HG03571 (cell line): Measurements from ENCODE around the gene TRIM38.
A peak's percentile ranks its signal among the peaks of the same experiment; 100 is the strongest.

ENCODE experiments used
- ATAC-seq: cut with Tn5 transposase; IDR thresholded peaks from one replicate; pipeline ENCODE4 v1.9.1; 2021; ENCODE audit not compliant: unreplicated experiment

Gene TRIM38

DNA sequence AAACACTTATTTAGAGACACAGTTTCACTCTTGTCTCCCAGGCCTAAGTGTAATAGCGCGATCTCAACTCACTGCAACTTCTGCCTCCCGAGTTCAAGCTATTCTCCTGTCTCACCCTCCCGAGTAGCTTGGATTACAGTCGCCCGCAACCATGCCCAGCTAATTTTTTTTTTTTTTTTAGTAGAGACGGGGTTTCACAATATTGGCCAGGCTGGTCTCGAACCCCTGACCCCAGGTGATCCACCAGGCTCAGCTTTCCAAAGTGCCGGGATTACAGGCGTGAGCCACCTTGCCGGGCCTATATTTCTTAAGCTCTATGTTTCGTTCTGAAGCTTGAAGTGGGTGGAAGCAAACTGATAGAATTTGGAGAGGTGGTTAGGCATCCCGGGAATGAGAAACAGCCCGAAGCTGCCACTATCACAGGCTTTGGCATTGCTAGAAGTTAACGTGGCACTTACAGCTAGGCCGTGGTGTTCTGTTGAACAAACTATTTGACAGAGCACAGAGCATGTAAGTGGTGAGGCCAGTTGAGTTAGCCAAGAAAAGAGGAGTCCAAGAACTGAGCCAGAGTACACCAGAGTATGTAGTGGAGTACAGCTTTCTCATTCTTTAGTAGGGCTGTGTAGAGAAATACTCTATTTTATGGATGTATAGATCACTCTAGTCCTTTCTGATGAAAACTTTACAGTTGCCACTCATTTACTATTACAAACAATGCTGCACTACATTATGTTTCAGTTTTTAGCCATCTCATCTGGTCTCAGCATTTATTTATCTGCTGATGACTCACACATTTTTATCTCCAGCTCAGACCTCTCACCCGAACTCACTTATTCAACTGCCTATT lies 62.7 kb downstream of the TRIM38 start:
- ATAC-seq = no peak

DNA sequence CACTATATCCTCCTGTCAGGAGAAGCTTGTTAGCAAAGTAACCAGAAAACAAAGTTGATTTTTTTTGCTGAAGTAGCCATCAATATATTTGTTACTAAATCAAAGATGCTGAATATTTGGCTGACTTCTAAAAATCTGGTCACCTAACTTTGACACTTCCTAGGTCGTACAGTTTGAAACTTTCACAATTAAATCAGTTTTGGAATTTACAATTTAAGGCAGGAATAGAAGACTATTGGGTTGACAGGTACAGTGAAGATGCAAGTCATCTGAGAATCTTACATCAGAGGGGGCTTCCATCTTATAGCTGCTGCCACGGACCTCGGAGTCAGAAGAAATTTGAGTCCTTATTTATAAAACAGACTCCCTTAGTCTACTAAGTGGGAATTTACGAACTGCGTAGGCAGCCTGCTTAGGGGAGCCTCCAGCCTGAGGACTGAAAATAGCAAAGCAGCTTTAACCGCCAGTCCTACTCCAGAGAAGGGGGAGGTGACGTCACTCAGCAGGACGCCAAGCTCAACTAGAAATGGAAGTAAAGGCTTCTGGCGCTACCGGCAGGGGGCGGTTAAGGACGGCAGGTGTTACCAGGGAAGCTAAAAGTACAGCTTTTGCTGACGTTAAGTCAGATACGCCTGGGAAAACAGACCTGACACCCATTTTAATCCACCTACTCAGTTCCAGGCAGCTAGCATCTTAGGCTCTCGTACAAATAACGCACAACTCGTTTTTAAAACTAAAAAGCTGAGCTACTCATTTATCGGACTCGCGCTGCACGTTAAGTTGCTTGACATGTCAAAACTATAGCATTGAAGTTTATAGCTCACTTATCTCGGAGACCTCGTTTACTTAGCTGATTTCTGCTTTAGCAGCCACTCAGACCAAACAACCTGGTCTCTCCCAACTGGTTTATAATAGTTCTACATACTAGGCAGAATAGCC lies 63.6 kb downstream of the TRIM38 start:
- ATAC-seq = peak; percentile 30

DNA sequence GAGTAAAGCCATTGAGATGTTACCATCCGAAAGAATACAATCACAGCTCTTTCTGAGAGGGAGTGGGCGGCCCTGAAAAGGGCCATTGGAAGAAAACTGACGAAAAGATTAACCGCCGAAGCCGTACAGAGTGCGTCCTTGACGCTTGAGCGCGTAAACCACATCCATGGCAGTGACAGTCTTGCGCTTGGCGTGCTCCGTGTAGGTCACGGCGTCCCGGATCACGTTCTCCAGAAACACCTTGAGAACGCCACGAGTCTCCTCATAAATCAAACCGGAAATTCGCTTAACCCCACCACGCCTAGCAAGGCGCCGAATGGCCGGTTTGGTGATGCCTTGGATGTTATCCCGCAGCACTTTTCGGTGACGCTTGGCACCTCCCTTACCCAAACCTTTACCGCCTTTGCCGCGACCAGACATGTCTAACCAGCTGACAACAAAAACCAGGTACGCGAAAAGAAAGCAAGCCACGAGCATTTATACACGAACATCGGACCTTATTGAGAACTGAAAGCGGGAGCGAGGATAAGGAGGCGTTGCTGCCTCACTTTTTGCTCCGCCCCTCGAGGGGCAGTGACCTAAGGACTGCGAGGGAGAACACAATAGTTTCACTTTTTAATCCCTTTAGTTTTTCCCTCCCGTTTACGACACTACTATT lies 64.4 kb downstream of the TRIM38 start:
- ATAC-seq = peak; percentile 39

DNA sequence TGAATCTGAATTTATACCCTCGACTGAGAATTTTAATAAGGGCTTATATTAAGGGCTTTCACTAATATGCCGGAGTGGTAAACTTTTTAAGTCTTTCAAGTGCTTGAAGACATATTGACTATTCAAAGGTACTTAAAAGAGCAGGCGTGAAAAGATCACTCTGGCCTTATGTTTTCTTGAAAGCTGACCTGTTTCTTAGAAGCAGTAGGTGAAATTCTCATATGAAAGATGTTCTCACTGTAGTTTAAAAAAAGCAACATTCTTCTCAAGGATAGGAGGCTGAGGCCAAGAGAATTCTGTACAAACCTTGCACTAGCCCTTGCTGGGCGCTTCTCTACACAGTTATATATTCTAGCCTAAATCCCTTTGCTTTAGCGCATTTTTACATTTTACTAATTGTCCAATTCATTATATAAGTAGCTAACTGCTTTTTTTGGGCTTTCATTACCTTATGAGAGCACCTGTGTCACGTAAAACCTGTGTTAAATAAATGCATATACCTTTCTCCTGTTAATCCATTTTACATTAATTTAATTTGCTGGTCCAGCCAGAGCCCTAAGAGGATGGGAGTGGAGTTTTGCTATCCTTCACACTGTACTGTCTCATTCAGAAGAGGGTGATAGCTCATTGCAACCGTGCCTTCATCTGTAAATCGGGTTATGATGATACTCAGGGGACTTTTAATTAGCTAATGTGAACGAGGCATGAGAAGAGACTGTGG lies 65.0 kb downstream of the TRIM38 start:
- ATAC-seq = no peak

DNA sequence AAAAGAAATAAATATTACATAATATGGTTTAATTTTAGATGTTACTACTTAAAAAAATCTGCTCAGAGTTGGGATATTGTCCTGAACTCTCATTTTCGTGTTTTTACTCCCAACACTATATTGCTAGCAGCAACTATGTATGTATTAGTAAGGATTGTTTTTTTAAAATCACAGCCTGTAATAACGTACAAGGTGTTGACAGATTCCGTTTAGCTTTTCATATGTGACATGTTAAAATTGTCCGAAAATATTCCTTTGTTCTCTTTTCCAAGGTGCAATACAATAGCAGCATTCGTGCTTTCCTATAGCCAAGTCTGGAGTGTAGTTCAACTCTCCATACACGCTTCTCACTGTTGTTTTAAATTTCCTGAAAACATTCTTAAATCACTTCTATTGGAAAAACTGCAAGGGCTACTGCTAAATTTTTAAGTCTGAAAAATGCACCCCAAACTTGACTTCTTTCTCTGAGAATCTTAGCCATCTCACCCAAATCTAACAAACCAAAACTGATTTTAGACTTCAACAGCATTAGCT lies 65.7 kb downstream of the TRIM38 start:
- no peak for ATAC-seq

DNA sequence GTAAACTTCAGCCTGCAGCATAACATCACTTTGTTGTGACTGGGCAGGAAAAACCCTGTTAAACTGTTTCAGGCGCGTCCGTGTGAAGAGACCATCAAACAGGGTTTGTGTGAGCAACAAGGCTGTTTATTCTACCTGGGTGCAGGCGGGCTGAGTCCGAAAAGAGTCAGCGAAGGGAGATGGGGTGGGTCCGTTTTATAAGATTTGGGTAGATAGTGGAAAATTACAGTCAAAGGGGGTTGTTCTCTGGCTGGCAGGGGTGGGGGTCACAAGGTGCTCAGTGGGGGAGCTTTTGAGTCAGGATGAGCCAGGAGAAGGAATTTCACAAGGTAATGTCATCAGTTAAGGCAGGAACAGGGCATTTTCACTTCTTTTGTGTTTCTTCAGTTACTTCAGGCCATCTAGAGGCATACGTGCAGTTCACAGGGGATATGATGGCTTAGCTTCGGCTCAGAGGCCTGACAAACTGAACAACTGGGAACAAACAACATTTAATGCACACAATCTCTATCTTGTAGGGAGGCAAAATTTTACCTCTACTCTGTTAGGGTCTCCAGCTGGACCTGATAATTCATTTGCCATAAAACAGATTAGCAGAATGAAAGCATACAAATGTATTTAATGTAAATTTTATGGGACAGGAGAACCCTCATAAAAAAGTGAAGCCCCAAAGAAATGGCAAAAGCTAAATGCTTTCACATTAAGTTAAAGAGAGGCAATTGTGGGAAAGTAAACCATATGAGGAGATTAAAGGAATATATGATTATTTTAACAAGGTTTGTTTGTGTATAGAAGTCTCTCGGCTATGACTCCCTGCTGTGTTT lies 66.4 kb downstream of the TRIM38 start:
- ATAC-seq = no peak

DNA sequence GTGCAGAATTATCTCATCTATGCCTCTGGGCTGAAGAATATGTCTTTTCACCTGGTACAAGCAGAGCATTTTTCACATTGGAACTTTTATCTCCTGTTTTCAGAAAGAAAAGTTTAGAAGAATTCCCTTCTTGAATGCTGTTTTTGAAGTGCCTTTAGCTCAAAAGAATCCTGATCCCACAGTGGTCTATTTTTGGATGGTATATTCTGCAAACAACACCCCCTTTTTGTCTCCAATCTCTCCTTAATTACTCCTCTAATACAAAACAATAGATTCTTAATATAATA lies 66.9 kb downstream of the TRIM38 start:
- ATAC-seq = no peak

DNA sequence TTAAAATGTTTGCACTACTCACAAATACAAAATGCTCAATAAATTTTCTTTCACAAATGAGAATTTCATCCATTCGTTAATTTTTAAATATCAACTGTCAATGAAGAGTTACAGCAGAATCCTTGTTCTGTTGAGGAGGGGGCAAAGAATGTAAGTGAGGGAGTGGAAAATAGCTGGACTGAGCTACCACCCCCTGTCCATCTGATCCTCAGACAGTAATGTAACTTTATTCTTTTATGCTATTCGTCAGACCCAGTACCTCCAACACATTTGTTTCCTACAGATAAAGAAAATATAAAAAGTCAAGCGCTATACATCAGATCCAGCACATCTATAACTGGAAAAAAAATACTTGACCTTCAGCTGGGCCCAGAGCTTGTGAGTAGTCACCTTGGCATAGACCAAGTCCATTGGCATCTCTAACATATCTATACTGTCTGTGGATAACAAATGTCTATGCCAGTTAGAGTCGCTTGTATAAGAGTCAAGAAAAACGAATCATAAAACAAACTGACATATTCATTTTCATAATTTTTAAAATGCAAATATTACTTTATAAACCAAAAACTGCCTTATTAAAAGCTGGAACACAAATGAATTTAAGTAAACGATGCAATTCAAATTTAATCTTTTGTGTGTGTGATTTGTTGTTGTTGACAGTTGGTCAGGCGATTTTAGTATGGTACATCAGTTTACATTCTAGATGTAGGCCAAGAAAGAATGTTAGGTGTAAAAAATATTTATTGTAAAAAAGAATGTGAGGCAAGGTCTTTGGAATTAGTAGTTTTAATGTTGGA lies 67.5 kb downstream of the TRIM38 start:
- ATAC-seq = no peak

DNA sequence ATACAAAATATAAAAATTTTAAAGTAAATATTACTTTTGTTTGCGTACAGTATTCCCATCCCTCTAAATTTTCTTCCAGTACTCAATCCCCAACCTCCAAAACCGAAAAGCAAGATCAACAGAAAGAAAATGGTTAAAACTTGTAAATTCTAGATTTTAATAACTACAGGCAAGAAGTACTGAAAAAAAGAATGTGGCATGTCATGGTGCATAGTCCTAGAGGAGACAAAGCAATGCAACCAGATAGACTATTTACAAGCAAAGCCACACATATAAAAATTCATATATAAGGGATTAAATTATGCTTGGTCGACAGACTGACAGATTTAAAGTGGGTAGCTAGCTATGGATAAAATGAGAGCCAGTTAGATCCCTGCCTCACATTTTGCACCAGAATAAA lies 68.1 kb downstream of the TRIM38 start:
- ATAC-seq = no peak

DNA sequence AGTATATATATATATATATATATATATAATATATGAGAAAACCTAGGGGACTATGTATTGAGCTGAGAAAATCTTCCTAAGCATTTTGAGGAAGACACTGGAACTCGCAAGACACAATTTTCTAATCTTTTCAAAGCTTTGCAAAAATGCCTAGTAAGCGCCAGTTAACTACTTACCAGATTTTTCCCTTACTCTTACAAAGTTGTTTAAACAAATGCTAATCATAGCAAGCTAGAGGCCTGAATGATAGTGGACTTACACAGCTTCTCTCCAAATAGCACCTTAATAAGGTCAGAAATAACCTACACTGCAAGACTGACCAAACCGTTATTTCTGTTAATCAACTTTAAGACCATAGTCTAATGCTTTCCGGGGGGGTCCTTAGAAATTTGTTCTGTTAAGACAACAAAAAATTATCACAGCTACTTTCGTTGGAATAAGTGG lies 68.6 kb downstream of the TRIM38 start:
- ATAC-seq = no peak

DNA sequence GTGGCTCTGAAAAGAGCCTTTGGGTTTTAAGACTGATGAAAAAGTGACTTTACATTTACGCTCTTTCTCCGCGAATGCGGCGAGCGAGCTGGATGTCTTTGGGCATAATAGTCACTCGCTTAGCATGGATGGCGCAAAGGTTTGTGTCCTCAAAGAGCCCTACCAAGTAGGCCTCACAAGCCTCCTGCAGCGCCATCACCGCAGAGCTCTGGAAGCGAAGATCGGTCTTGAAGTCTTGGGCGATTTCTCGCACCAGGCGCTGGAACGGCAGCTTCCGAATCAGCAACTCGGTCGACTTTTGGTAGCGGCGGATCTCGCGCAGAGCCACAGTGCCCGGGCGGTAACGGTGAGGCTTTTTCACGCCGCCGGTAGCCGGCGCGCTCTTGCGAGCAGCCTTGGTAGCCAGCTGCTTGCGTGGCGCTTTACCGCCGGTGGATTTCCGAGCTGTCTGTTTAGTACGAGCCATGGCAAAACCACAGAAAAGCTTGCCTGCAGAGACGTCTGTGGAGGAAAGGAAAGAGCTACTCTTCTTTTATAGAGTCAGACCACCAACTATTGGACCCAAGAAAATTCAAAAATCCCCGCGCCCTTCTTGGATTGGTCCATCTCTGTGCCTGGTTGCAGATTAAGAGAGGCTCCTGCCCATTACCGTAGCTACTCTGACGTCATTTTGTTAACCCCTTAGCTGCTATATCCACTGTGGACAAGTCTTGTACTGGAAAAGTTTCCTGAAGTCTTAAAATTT lies 69.2 kb downstream of the TRIM38 start:
- ATAC-seq = peak; percentile 56

DNA sequence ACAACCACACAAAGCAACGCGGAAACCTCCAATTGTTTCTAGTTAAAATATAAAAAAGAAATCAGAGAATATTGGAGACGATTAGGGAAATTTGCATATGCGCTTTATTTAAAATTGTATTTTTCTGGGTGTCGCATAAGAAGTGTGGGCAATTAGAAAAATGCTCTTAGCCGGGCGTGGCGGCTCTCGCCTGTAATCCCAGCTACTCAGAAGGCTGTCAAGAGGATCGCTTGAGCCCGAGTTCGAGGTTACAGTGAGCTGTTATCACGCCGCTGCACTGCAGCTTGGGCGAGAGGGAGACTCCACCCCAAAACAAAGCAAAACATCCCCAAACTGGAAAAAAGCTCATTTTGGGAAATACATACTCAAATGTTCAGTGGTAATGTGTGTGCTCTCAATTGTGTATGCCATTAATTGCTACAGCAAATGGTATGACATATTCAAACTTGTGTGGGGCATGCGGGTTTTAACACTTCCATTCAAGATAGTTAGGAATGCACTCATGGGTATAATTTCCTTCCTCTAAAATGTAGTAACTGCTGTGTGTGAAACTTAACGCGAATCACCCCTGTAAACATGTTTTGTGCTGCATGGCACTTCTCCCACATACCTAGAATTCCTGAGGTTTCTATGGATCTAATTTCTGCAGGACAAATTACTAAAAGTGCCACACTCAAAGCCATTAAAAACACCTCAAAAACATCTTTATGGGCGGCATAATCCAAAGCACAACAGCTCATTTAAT lies 69.9 kb downstream of the TRIM38 start:
- no peak for ATAC-seq

DNA sequence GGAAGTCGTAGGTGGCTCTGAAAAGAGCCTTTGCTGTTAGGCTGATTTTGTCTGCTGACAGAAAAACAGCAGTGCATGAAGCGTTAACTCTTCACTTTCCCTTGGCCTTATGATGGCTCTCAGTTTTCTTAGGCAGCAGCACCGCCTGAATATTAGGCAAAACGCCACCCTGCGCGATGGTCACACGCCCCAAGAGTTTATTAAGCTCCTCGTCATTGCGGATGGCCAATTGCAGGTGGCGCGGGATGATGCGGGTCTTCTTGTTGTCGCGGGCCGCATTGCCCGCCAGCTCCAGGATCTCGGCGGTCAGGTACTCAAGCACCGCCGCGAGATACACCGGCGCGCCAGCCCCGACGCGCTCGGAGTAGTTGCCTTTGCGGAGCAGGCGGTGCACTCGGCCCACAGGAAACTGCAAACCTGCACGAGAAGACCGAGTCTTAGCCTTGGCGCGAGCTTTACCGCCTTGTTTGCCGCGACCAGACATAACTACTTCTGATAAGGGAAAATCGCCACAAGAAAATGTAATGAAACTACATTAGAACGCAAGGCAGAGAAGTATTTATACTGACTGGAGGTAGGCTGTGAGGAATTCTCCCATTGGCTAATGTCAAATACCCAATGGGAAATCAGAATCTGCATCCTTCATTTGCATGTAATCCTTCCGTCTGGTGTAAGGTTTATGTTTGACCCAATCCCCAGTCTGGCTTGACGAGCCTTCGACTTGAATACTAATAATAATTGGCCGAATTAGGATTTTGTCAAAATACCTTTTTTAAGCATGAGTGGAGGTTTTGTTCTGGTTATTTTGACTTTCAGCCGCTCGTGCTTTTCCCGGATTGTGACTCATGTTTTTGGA lies 70.7 kb downstream of the TRIM38 start:
- peak; percentile 44 for ATAC-seq

DNA sequence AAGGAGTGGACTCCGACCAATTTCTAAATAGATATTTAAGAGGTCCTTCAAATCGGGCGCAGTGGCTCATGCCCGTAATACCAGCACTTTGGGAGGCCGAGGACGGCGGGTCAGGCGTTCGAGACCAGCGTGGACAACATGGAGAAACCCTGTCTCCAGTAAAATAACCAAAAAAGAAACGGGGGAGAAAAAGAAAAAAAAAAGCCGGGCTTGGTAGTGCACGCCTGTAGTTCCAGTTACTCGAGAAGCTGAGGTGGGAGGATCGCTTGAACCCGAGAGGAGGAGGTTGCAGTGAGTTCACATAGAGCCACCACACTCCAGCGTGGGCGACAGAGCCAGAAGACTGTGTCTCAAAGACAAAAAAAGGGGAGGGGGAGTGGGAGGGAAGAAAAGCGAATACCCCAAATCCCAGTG lies 71.3 kb downstream of the TRIM38 start:
- no peak for ATAC-seq

DNA sequence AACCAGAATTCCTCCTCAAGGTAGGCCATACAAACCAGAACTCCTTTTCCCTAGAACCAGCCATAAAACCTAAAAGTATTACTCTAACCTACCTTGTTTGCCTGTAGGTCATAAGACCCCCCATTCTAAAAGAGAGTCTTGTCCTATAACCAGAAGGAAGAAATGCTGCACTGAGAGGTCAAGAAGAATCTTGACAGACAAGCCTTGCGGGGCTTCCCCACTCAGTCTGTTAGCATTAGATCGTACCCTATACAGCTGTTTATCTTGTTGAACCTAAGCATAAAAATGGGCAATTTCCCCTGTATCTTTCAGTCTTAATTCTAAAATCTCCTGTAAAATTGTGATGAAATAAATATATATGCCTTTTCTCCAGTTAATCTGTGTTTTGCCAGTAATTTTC lies 72.3 kb downstream of the TRIM38 start:
- no peak for ATAC-seq
